OCI-LY7 (cell line): ENCODE results near the gene VCP. TPM values are rescaled to one million over a fixed set of nuclear protein-coding genes. Genes with fewer than 3 reads are reported as not detected.

Experiments used
- BruUV-seq: library from RNA; stranded (reverse); fragments of 400-500 nt; replicated peaks from 2 replicates; lab custom pipeline; 2021; lab: Mats Ljungman, UMichigan
- CTCF ChIA-PET: fragments of 300-600 bp; sonication (Branson Sonifier 250); formaldehyde crosslinking; loops from one replicate; lab custom pipeline; 2022; ENCODE audit warnings: antibody characterized with exemption; ENCODE audit not compliant: unreplicated experiment; lab: Charles Lee
- POLR2A ChIA-PET: fragments of 300-600 bp; sonication (Branson Sonifier 250); formaldehyde crosslinking; loops from one replicate; lab custom pipeline; 2022; ENCODE audit warnings: antibody characterized with exemption; lab: Charles Lee
- DNase-seq: peaks from one replicate; pipeline ENCODE4 v3.0.0-alpha.2; 2015; ENCODE audit warnings: low spot score
- H2AFZ ChIP-seq: fragments of 200-600 bp; sonication (generic), shearing (Covaris generic); 2 replicates; pipeline ENCODE4 v1.6.1; 2014; ENCODE audit warnings: mild to moderate bottlenecking, antibody characterized with exemption, low read length, moderate library complexity
- H3K27ac ChIP-seq: fragments of 200-600 bp; sonication (generic); 2 replicates; pipeline ENCODE4 v1.5.1; 2014; ENCODE audit warnings: mixed run types, low read depth, mild to moderate bottlenecking, moderate library complexity, low read length, inconsistent platforms; ENCODE audit not compliant: poor library complexity, severe bottlenecking
- H3K36me3 ChIP-seq: fragments of 200-600 bp; sonication (generic); 2 replicates; pipeline ENCODE4 v1.6.1; 2014; ENCODE audit warnings: mild to moderate bottlenecking, antibody characterized with exemption, low read length, moderate library complexity, mixed read lengths; ENCODE audit not compliant: insufficient read depth
- H3K4me1 ChIP-seq: fragments of 200-600 bp; sonication (generic); 2 replicates; pipeline ENCODE4 v1.5.1; 2014; ENCODE audit warnings: mild to moderate bottlenecking, low read length; ENCODE audit not compliant: insufficient read depth, poor library complexity, severe bottlenecking
- H3K4me2 ChIP-seq: fragments of 200-600 bp; sonication (generic); 2 replicates; pipeline ENCODE4 v1.6.1; 2014; ENCODE audit warnings: mild to moderate bottlenecking, low read length
- H3K4me3 ChIP-seq: fragments of 200-600 bp; sonication (generic); 2 replicates; pipeline ENCODE4 v1.5.1; 2014; ENCODE audit warnings: mild to moderate bottlenecking, low read depth, low read length; ENCODE audit not compliant: poor library complexity, severe bottlenecking
- H3K79me2 ChIP-seq: fragments of 200-600 bp; sonication (generic); 2 replicates; pipeline ENCODE4 v1.6.1; 2016; ENCODE audit warnings: low read depth, mild to moderate bottlenecking, low read length, moderate library complexity, mixed read lengths; ENCODE audit not compliant: insufficient read depth
- H3K9me2 ChIP-seq: fragments of 200-600 bp; sonication (generic); 2 replicates; pipeline ENCODE4 v1.6.1; 2016; ENCODE audit warnings: mild to moderate bottlenecking, low read length, mixed read lengths; ENCODE audit not compliant: insufficient read depth
- H3K9me3 ChIP-seq: fragments of 200-600 bp; sonication (generic); 2 replicates; pipeline ENCODE4 v1.6.1; 2014; ENCODE audit warnings: mild to moderate bottlenecking, mixed run types, low read length, mixed read lengths
- H4K20me1 ChIP-seq: fragments of 200-600 bp; sonication (generic); 2 replicates; pipeline ENCODE4 v1.6.1; 2014; ENCODE audit warnings: mild to moderate bottlenecking, antibody characterized with exemption, low read length, moderate library complexity, mixed read lengths; ENCODE audit not compliant: insufficient read depth
- CTCF ChIP-seq: fragments of 200-600 bp; sonication (generic); conservative IDR thresholded peaks from 2 replicates; pipeline ENCODE4 v1.5.1; 2014; ENCODE audit warnings: mild to moderate bottlenecking, antibody characterized with exemption, low read length, moderate library complexity, mixed read lengths
- EZH2phosphoT487 ChIP-seq: fragments of 200-600 bp; sonication (generic); IDR thresholded peaks from 2 replicates; pipeline ENCODE4 v1.6.1; 2018; ENCODE audit warnings: low read depth, borderline replicate concordance, mild to moderate bottlenecking, mixed run types, antibody characterized with exemption, low read length, moderate library complexity, mixed read lengths
- intact Hi-C: fragments of 100-400 bp; cut with micrococcal nuclease; formaldehyde crosslinking; loops from one replicate; pipeline ENCODE4 v1.10.0; 2022; ENCODE audit not compliant: unreplicated experiment
- total RNA-seq, 2 experiments: library from RNA; depleted of rRNA in 1 of 2; stranded (reverse); fragments of >200 nt in 1 of 2; shearing (Covaris generic) in 1 of 2; gene quantifications; 2 replicates each; pipeline ENCODE4 v1.2.3, GENCODE V29; 2014 to 2022

The VCP gene
- total RNA-seq, 2 experiments from 2014 or later: 187 to 200 TPM

GRCh38 chr9:35035851-35036701 is 36.3 kb downstream of the VCP start:
- DNase-seq: no peak
- Histone ChIP-seq H2AFZ (no peak overlapping the region), H3K4me2 (no peak overlapping the region), H3K9me3 (no peaks in the 10 kb centered on the region), H3K4me3 (no peak overlapping the region), H3K36me3 (no peaks in the 10 kb centered on the region), H3K27ac (no peak overlapping the region), H3K4me1 (no peaks in the 10 kb centered on the region), H3K79me2 (no peaks in the 10 kb centered on the region), H3K9me2 (no peaks in the 10 kb centered on the region), H4K20me1 (no peaks in the 10 kb centered on the region)
- TF ChIP-seq EZH2phosphoT487 (no peak), CTCF (no peak)
- BruUV-seq: no TSS peak
- intact Hi-C loops: no loop called here
- POLR2A ChIA-PET: no interaction called here
- CTCF ChIA-PET: no interaction called here

GRCh38 chr9:35033101-35033500 is 39.3 kb downstream of the VCP start:
- CTCF ChIA-PET: no interaction called here
- no TSS peak for BruUV-seq
- intact Hi-C loops: no loop called here

More at GRCh38 chr9:35033101-35033500, 39.3 kb downstream of the VCP start:
- no peak overlapping the region for H2AFZ ChIP-seq
- no peaks in the 10 kb centered on the region for H3K36me3 ChIP-seq
- no peak overlapping the region for H3K27ac ChIP-seq
- no peaks in the 10 kb centered on the region for H3K9me3 ChIP-seq
- DNase-seq: no peak
- no peak overlapping the region for H3K4me3 ChIP-seq
- TF ChIP-seq CTCF (no peak), EZH2phosphoT487 (no peak)
- no peaks in the 10 kb centered on the region for H3K79me2 ChIP-seq
- no peaks in the 10 kb centered on the region for H3K9me2 ChIP-seq
- peaks cover 2% of the 10 kb centered on the region for H3K4me1 ChIP-seq
- H3K4me2 ChIP-seq: no peak overlapping the region
- POLR2A ChIA-PET: interaction anchor here (1.1 kb wide), 1 partner anchor 18 kb away, joined by 3 read pairs; no protein-coding TSS in a partner anchor
- H4K20me1 ChIP-seq: no peaks in the 10 kb centered on the region
